Measurements from ENCODE around the gene EXOSC7.

DNA sequence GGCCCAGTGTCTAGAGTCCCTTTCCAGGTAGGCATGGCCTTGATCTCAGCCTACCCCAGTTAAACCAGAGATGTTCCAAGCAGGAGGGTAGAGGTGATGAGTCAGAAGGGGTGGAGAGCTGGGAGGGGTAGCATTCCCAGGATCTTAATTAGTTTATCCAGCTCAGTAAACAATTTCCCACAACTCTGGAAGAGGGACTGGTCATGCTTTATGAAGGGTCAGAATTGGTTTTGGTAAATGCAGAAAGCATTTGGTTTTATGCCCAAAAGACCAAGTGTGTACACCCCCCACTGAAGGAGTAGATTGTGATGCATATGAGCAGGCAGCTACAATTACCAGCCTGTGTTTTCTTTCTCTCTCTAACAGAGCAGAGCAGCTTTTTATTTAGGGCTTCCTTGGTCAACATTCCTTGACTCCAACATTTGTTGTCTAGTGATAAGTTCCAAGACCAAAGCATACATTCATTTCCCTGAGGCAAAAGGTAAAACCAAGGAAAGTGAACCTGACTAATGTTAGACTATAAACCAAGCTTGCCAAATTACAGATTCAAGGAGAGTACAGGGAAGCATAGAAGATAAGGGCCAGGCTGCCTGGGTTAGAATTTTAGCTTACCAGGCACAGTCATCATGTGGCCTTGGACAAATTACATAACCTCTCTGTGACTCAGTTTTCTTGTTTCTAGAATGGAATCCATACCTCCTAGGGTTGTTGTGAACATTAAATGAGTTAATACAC, 17.6 kb downstream of the EXOSC7 start:
- TF ChIP-seq EZH2 (IDR thresholded peaks at IDR 0.05; ENCODE audit: insufficient read depth, poor library complexity, severe bottlenecking), result no peak
- TF ChIP-seq EZH2phosphoT487 (IDR thresholded peaks at IDR 0.05; ENCODE audit: insufficient read depth, low read depth), result no peak

Data from GM23248 (cell line).